H1 (cell line): ENCODE measurements around the gene ATE1. TPM values are rescaled to one million over a fixed set of nuclear protein-coding genes. Genes with fewer than 3 reads are reported as not detected.

Source experiments
- CTCF ChIA-PET: fragments of 300-600 bp; sonication (Branson Sonifier 250); formaldehyde crosslinking; loops from one replicate; lab custom pipeline; 2021; ENCODE audit not compliant: partially characterized antibody; lab: Charles Lee
- POLR2A ChIA-PET: fragments of 300-600 bp; sonication (Branson Sonifier 250); formaldehyde crosslinking; loops from one replicate; lab custom pipeline; 2021; ENCODE audit warnings: inconsistent platforms; ENCODE audit not compliant: partially characterized antibody; lab: Charles Lee
- DNase-seq, 2 experiments: peaks; one replicate each; pipeline versions ENCODE4 v3.0.0 to v3.0.0-alpha.2; 2010 to 2022; ENCODE audit warnings: low spot score in 2 of 2, low read depth in 1 of 2, mixed read lengths in 1 of 2
- FAIRE-seq: peaks from 2 replicates; lab custom pipeline; 2011; peaks lifted over from hg19 to GRCh38; lab: Jason Lieb, UNC
- H2AFZ ChIP-seq: 2 replicates; pipeline ENCODE4 v1.8.1; 2012; ENCODE audit warnings: low read length, inconsistent platforms
- H2AK5ac ChIP-seq: 2 replicates; pipeline ENCODE4 v1.6.1; 2013; ENCODE audit warnings: low read depth, low read length
- H2BK120ac ChIP-seq: replicated peaks from 2 replicates; pipeline ENCODE3; 2013; ENCODE audit warnings: low read depth, low read length, inconsistent platforms
- H2BK12ac ChIP-seq: 2 replicates; pipeline ENCODE4 v1.6.1; 2013; ENCODE audit warnings: low read depth, low read length
- H2BK15ac ChIP-seq: 2 replicates; pipeline ENCODE4 v1.6.1; 2013; ENCODE audit warnings: low read length
- H2BK20ac ChIP-seq: 2 replicates; pipeline ENCODE4 v1.6.1; 2013; ENCODE audit warnings: low read length
- H2BK5ac ChIP-seq: 2 replicates; pipeline ENCODE4 v1.6.1; 2013; ENCODE audit warnings: low read depth, low read length
- H3K14ac ChIP-seq: 2 replicates; pipeline ENCODE4 v1.6.1; 2013; ENCODE audit warnings: inconsistent platforms; ENCODE audit not compliant: insufficient read length
- H3K18ac ChIP-seq: 2 replicates; pipeline ENCODE4 v1.6.1; 2013; ENCODE audit warnings: low read length; ENCODE audit errors: extremely low read depth
- H3K23ac ChIP-seq: 2 replicates; pipeline ENCODE4 v1.6.1; 2013; ENCODE audit warnings: inconsistent platforms; ENCODE audit not compliant: insufficient read length
- H3K23me2 ChIP-seq: 2 replicates; pipeline ENCODE4 v1.6.1; 2013; ENCODE audit warnings: low read depth, low read length
- H3K27ac ChIP-seq: 2 replicates; pipeline ENCODE4 v1.6.1; 2011; ENCODE audit warnings: low read depth, low read length, inconsistent platforms
- H3K27me3 ChIP-seq, 4 experiments: replicated peaks in 1 of 4; 1 replicate in 1 of 4; 2 replicates in 3 of 4; pipeline versions ENCODE4 v1.6.1 to v1.8.1; 2011 to 2013; ENCODE audit warnings: low read length in 3 of 4, mild to moderate bottlenecking in 3 of 4, inconsistent platforms in 2 of 4, mixed read lengths in 2 of 4, moderate library complexity in 1 of 4; ENCODE audit not compliant: control insufficient read depth in 3 of 4, insufficient read depth in 3 of 4; ENCODE audit errors: extremely low read depth in 1 of 4
- H3K36me3 ChIP-seq, 4 experiments: 2 replicates each; pipeline versions ENCODE4 v1.6.1 to v1.8.1; 2011 to 2013; ENCODE audit warnings: mild to moderate bottlenecking in 4 of 4, low read length in 3 of 4, moderate library complexity in 2 of 4, control low read depth in 1 of 4, inconsistent platforms in 1 of 4; ENCODE audit not compliant: insufficient read depth in 4 of 4, control insufficient read depth in 2 of 4
- H3K4ac ChIP-seq: replicated peaks from 2 replicates; pipeline ENCODE3; 2013; ENCODE audit warnings: low read length, low read depth, mixed read lengths, inconsistent platforms; ENCODE audit not compliant: insufficient read length
- H3K4me1 ChIP-seq, 4 experiments: replicated peaks in 1 of 4; 1 replicate in 1 of 4; 2 replicates in 3 of 4; pipeline versions ENCODE4 v1.6.1 to v1.8.1; 2011 to 2013; ENCODE audit warnings: low read length in 3 of 4, inconsistent platforms in 2 of 4, mixed read lengths in 1 of 4; ENCODE audit not compliant: insufficient read depth in 4 of 4, control insufficient read depth in 3 of 4
- H3K4me2 ChIP-seq, 2 experiments: 2 replicates each; pipeline versions ENCODE4 v1.6.1 to v1.8.1; 2011 to 2013; ENCODE audit warnings: low read depth in 2 of 2, low read length in 2 of 2, control low read depth in 1 of 2, inconsistent platforms in 1 of 2, mild to moderate bottlenecking in 1 of 2; ENCODE audit not compliant: insufficient read depth in 1 of 2
- H3K4me3 ChIP-seq, 4 experiments: fragments of 200-600, 300-600 bp in 1 of 4; sonication (generic), shearing (Covaris generic), sonication (Bioruptor Twin) in 1 of 4; 2 replicates each; pipeline versions ENCODE4 v1.5.1 to v1.8.1; 2011 to 2016; ENCODE audit warnings: low read length in 4 of 4, low read depth in 3 of 4, control low read depth in 2 of 4, inconsistent platforms in 2 of 4, mild to moderate bottlenecking in 2 of 4, mixed read lengths in 1 of 4, moderate library complexity in 1 of 4; ENCODE audit not compliant: insufficient read depth in 2 of 4; ENCODE audit errors: extremely low read depth in 1 of 4
- H3K56ac ChIP-seq: replicated peaks from 2 replicates; pipeline ENCODE3; 2013; ENCODE audit warnings: low read depth, mild to moderate bottlenecking, mixed read lengths, low read length, inconsistent platforms; ENCODE audit not compliant: insufficient read length
- H3K79me1 ChIP-seq: 2 replicates; pipeline ENCODE4 v1.6.1; 2013; ENCODE audit warnings: low read depth, low read length, control low read depth
- H3K79me2 ChIP-seq, 2 experiments: 2 replicates each; pipeline versions ENCODE4 v1.6.1 to v1.8.1; 2012 to 2013; ENCODE audit warnings: low read length in 2 of 2, mild to moderate bottlenecking in 2 of 2, inconsistent platforms in 1 of 2; ENCODE audit not compliant: insufficient read depth in 2 of 2, control insufficient read depth in 1 of 2
- H3K9ac ChIP-seq, 4 experiments: replicated peaks in 1 of 4; 1 replicate in 1 of 4; 2 replicates in 3 of 4; pipeline versions ENCODE4 v1.6.1 to v1.8.1; 2011 to 2013; ENCODE audit warnings: low read depth in 3 of 4, low read length in 3 of 4, control low read depth in 2 of 4, mild to moderate bottlenecking in 2 of 4, moderate library complexity in 2 of 4, inconsistent platforms in 1 of 4; ENCODE audit errors: extremely low read depth in 1 of 4
- H3K9me3 ChIP-seq, 2 experiments: 2 replicates each; pipeline versions ENCODE4 v1.6.1 to v1.8.1; 2012 to 2013; ENCODE audit warnings: mild to moderate bottlenecking in 2 of 2, moderate library complexity in 2 of 2, control low read depth in 1 of 2, inconsistent platforms in 1 of 2, low read depth in 1 of 2, low read length in 1 of 2, mixed read lengths in 1 of 2; ENCODE audit not compliant: insufficient read depth in 2 of 2
- H4K20me1 ChIP-seq, 2 experiments: replicated peaks in 1 of 2; 2 replicates each; pipeline versions ENCODE3 to v1.8.1; 2011 to 2013; ENCODE audit warnings: inconsistent platforms in 2 of 2, low read length in 2 of 2, mild to moderate bottlenecking in 1 of 2; ENCODE audit not compliant: insufficient read depth in 2 of 2, control insufficient read depth in 1 of 2
- H4K5ac ChIP-seq: 2 replicates; pipeline ENCODE4 v1.6.1; 2013; ENCODE audit warnings: low read length, low read depth, mixed read lengths, inconsistent platforms; ENCODE audit not compliant: insufficient read length
- H4K8ac ChIP-seq: 2 replicates; pipeline ENCODE4 v1.8.0; 2013; ENCODE audit warnings: mild to moderate bottlenecking, moderate library complexity, low read length, inconsistent platforms; ENCODE audit not compliant: insufficient read depth; ENCODE audit errors: extremely low read depth
- H4K91ac ChIP-seq: replicated peaks from 2 replicates; pipeline ENCODE3; 2013; ENCODE audit warnings: low read length, mixed read lengths, inconsistent platforms; ENCODE audit not compliant: insufficient read length
- BCL11A ChIP-seq, 2 experiments: IDR thresholded peaks; one replicate each; pipeline ENCODE4 v1.6.1; 2011; ENCODE audit warnings: low read depth in 2 of 2, low read length in 2 of 2, mild to moderate bottlenecking in 2 of 2
- CHD1 ChIP-seq: IDR thresholded peaks from 2 replicates; pipeline ENCODE4 v1.6.1; 2012; ENCODE audit warnings: low read depth, low read length, improper control_type of control experiment
- CREB1 ChIP-seq: IDR thresholded peaks from 2 replicates; pipeline ENCODE4 v1.6.1; 2012; ENCODE audit warnings: inconsistent platforms
- FOSL1 ChIP-seq: IDR thresholded peaks from 2 replicates; pipeline ENCODE4 v1.6.1; 2011; ENCODE audit warnings: mild to moderate bottlenecking, low read depth, low read length, moderate library complexity; ENCODE audit not compliant: insufficient read depth
- JUND ChIP-seq: IDR thresholded peaks from 2 replicates; pipeline ENCODE4 v1.6.1; 2011; ENCODE audit warnings: mild to moderate bottlenecking, improper control_type of control experiment, low read length
- KDM1A ChIP-seq: fragments of 200-600, 300-600 bp; sonication (generic); IDR thresholded peaks from 2 replicates; pipeline ENCODE4 v1.7.1; 2016; ENCODE audit warnings: mild to moderate bottlenecking, low read length, borderline replicate concordance
- NRF1 ChIP-seq: IDR thresholded peaks from 2 replicates; pipeline ENCODE4 v1.6.1; 2011; ENCODE audit warnings: mild to moderate bottlenecking, low read depth, low read length, improper control_type of control experiment
- POLR2A ChIP-seq, 2 experiments: IDR thresholded peaks; 1 replicate in 1 of 2; 2 replicates in 1 of 2; pipeline ENCODE4 v1.6.1; 2011; ENCODE audit warnings: low read depth in 2 of 2, low read length in 2 of 2, mild to moderate bottlenecking in 2 of 2; ENCODE audit errors: control extremely low read depth in 1 of 2
- SIRT6 ChIP-seq: IDR thresholded peaks from one replicate; pipeline ENCODE4 v1.7.1; 2012; ENCODE audit warnings: low read length, inconsistent platforms
- SIX5 ChIP-seq: IDR thresholded peaks from 2 replicates; pipeline ENCODE4 v1.6.1; 2011; ENCODE audit warnings: mild to moderate bottlenecking, low read depth, low read length
- SP2 ChIP-seq: IDR thresholded peaks from 2 replicates; pipeline ENCODE4 v1.6.1; 2012; ENCODE audit warnings: mild to moderate bottlenecking, low read length, inconsistent platforms
- SRF ChIP-seq: IDR thresholded peaks from 2 replicates; pipeline ENCODE4 v1.6.1; 2011; ENCODE audit warnings: mild to moderate bottlenecking, low read depth, low read length, moderate library complexity
- TCF12 ChIP-seq: IDR thresholded peaks from 2 replicates; pipeline ENCODE4 v1.6.1; 2011; ENCODE audit warnings: low read depth, mild to moderate bottlenecking, low read length
- TEAD4 ChIP-seq: IDR thresholded peaks from 2 replicates; pipeline ENCODE4 v1.6.1; 2012; ENCODE audit warnings: low read depth, low read length, inconsistent platforms, mixed read lengths
- polyA plus RNA-seq, 7 experiments: library from polyadenylated mRNA; depleted of rRNA in 3 of 7; stranded (reverse) in 5 of 7; unstranded in 2 of 7; fragments of >200 nt in 5 of 7; fragments of 200-250 nt in 2 of 7; gene quantifications; 1 replicate in 5 of 7; 2 replicates in 1 of 7; 4 replicates in 1 of 7; pipeline versions ENCODE4 v1.2.1 to v1.2.3, GENCODE V29; 2011 to 2013; ENCODE audit warnings: missing spikeins in 2 of 7, mixed read lengths in 2 of 7
- total RNA-seq: library from RNA; stranded (reverse); fragmentation: NEBNext Ultra II Directional; extraction: Animal tissue kit (Norgen Biotek cat#: 25700); gene quantifications from 2 replicates; pipeline ENCODE4 v1.2.1, GENCODE V29; 2021
- TF ChIP-seq, protein P1 (sequence below): IDR thresholded peaks from 2 replicates; pipeline ENCODE4 v1.6.1; 2012; ENCODE audit warnings: inconsistent platforms

Gene ATE1
- total and polyA plus RNA-seq, 2 of the 8 experiments (the other 6 are each of a cell fraction or from before 2014, with no cell fraction given) = 8.8 to 26.9 TPM

DNA sequence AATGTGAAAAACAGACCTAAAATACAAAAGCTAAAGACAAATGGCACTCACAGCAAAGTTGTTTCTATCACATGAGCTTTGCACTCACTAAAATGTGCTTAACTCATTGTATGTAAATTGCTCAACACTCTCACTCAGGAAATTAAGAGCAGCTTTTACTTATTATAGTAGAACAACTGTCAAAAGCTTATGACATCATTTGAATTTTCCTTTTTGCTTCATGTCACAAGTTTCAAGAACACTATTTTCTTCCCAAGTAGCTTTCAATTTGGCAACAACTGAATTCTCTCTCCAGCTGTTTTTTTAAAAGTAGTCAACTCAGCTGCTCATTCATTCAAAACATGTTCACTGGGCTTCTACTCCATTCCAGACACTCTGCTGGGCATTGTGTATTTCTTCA is 46.9 kb downstream of the ATE1 start:
- H3K23me2 ChIP-seq = no peaks in the 10 kb centered on the region
- H4K20me1 ChIP-seq = no peaks in the 10 kb centered on the region
- no peak overlapping the region for H3K14ac ChIP-seq
- no peak overlapping the region for H2BK20ac ChIP-seq
- no peak overlapping the region for H2AK5ac ChIP-seq
- H2BK5ac ChIP-seq = no peak overlapping the region
- H3K9me3 ChIP-seq = no peaks in the 10 kb centered on the region
- peaks cover 0 to 9% (median 0%) of the 10 kb centered on the region in 4 experiments; a peak in 1 of 8 replicates for H3K36me3 ChIP-seq
- H4K91ac ChIP-seq = no peak overlapping the region
- ChIA-PET POLR2A (interaction anchor here (1.2 kb wide), 1 partner anchor 10 kb away, joined by 4 read pairs; no protein-coding TSS in a partner anchor), CTCF (interaction anchor here (0.8 to 1.2 kb wide), 3 partner anchors 9 to 127 kb away, joined by 3 to 4 read pairs (median 3); no protein-coding TSS in a partner anchor)
- H3K27me3 ChIP-seq = no peaks in the 10 kb centered on the region
- H3K79me1 ChIP-seq = no peaks in the 10 kb centered on the region
- DNase-seq (no peak), FAIRE-seq (no peak)
- H4K8ac ChIP-seq = no peak overlapping the region
- no peaks in the 10 kb centered on the region for H3K4me1 ChIP-seq
- no peak overlapping the region for H3K18ac ChIP-seq
- no peak overlapping the region for H2AFZ ChIP-seq
- H3K23ac ChIP-seq = no peak overlapping the region
- no peaks in the 10 kb centered on the region for H3K79me2 ChIP-seq
- H2BK15ac ChIP-seq = no peak overlapping the region
- H4K5ac ChIP-seq = no peak overlapping the region
- H3K4me3 ChIP-seq = no peak overlapping the region
- no peak overlapping the region for H3K4ac ChIP-seq
- TF ChIP-seq NRF1 (no peak), JUND (no peak), CHD1 (no peak), SP2 (no peak), CREB1 (no peak), BCL11A (IDR thresholded peaks at IDR 0.05; ENCODE audit: low read depth in 2 of 2, low read length in 2 of 2) (no peak), FOSL1 (no peak), POLR2A (IDR thresholded peaks at IDR 0.05; ENCODE audit: control extremely low read depth in 1 of 2, low read depth in 2 of 2, low read length in 2 of 2) (no peak), SRF (no peak), TCF12 (no peak), KDM1A (no peak), TEAD4 (no peak), SIRT6 (no peak), SIX5 (no peak)
- TF ChIP-seq, protein P1, sequence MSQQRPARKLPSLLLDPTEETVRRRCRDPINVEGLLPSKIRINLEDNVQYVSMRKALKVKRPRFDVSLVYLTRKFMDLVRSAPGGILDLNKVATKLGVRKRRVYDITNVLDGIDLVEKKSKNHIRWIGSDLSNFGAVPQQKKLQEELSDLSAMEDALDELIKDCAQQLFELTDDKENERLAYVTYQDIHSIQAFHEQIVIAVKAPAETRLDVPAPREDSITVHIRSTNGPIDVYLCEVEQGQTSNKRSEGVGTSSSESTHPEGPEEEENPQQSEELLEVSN = no peak
- TF ChIP-seq, all 59 proteins: peak for 0
- Histone ChIP-seq H3K27ac (no peak overlapping the region), H3K56ac (no peak overlapping the region), H3K9ac (no peak overlapping the region), H3K4me2 (no peak overlapping the region), H2BK120ac (no peak overlapping the region), H2BK12ac (no peak overlapping the region)
